Fibroblast of the aortic adventitia (primary cell): ENCODE results near the gene MEF2C. TPM values are rescaled to one million over a fixed set of nuclear protein-coding genes. Genes with fewer than 3 reads are reported as not detected.

Experiments
- DNase-seq: peaks from one replicate; pipeline ENCODE4 v3.0.0-alpha.2; 2010; ENCODE audit warnings: low read depth
- H3K4me3 ChIP-seq: 2 replicates; pipeline ENCODE4 v1.5.1; 2011; ENCODE audit warnings: low read depth, mild to moderate bottlenecking, control low read depth, low read length, moderate library complexity
- total RNA-seq: library from RNA; depleted of rRNA; stranded (reverse); fragments of >200 nt; gene quantifications from 2 replicates; pipeline ENCODE4 v1.2.3, GENCODE V29; 2012; ENCODE audit warnings: low replicate concordance
- TF ChIP-seq, protein P1 (sequence below): IDR thresholded peaks from 2 replicates; pipeline ENCODE4 v1.5.1; 2011; ENCODE audit warnings: mild to moderate bottlenecking, low read length, control low read depth, inconsistent platforms; ENCODE audit not compliant: insufficient read depth

MEF2C gene
- total RNA-seq, 1 donor, result 38.6 TPM

DNA sequence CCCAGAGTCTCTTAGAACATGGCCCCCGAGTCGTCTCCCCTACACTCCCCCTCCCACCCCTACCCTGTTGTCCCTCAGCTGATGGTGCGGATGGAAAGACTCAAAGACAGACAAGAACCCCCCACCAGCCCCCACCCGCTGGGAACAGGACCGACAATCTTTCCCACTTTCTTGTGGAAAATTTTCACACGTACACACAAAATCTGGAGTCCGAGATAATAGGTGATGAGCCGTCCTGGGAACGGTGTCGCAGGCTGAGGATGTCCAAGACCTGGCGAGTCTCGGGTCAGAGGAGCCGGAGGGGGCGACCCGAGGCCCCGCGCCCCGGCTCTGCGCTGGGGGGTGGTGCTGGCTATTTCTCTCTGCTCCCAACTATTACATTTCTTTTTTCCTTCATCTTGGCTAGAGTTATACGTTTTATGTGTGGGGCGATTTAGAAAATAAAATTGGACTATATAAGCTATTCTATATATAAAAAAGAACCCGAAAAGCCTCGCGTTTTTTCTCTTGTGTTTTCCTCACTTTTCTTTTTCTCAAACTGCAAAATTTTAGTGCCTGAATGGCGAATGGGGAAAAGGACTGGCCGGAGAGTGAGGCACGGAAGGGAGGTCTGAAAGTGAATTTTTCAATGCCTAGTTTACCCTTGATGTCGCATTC is 188.8 kb downstream of the MEF2C start:
- TF ChIP-seq, protein P1, sequence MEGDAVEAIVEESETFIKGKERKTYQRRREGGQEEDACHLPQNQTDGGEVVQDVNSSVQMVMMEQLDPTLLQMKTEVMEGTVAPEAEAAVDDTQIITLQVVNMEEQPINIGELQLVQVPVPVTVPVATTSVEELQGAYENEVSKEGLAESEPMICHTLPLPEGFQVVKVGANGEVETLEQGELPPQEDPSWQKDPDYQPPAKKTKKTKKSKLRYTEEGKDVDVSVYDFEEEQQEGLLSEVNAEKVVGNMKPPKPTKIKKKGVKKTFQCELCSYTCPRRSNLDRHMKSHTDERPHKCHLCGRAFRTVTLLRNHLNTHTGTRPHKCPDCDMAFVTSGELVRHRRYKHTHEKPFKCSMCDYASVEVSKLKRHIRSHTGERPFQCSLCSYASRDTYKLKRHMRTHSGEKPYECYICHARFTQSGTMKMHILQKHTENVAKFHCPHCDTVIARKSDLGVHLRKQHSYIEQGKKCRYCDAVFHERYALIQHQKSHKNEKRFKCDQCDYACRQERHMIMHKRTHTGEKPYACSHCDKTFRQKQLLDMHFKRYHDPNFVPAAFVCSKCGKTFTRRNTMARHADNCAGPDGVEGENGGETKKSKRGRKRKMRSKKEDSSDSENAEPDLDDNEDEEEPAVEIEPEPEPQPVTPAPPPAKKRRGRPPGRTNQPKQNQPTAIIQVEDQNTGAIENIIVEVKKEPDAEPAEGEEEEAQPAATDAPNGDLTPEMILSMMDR, result no peak
- no peak overlapping the region for H3K4me3 ChIP-seq
- DNase-seq, result no peak

- DNase-seq, result no peak
- TF ChIP-seq, protein P1, result no peak
- H3K4me3 ChIP-seq, result no peak overlapping the region
Measured at GRCh38 chr5:88693071-88693932, 189.7 kb downstream of the MEF2C start.

- peak overlapping the region; percentile 39 for H3K4me3 ChIP-seq
- TF ChIP-seq, protein P1, result no peak
- no peak for DNase-seq
Measured at GRCh38 chr5:88691945-88692868, 190.8 kb downstream of the MEF2C start.

DNA sequence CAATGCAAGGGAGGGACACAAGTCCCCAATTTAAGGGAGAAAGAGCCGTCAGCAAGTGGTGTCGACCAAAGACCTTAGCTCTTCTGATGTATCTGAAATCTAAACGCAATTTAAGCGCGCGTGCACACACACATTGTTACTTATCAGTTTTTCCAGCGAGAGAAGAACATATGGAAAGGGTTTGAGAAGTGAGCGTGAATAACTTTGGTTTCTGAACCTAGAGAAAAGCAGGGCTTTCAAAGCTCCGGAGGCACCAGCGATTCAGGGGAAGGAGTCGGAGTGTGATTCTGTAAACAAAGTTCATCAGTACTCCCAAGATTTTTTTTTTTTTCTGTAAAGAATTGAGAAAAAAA is 191.8 kb downstream of the MEF2C start:
- peak overlapping the region; percentile 34 for H3K4me3 ChIP-seq
- no peak for DNase-seq
- TF ChIP-seq, protein P1, result no peak

DNA sequence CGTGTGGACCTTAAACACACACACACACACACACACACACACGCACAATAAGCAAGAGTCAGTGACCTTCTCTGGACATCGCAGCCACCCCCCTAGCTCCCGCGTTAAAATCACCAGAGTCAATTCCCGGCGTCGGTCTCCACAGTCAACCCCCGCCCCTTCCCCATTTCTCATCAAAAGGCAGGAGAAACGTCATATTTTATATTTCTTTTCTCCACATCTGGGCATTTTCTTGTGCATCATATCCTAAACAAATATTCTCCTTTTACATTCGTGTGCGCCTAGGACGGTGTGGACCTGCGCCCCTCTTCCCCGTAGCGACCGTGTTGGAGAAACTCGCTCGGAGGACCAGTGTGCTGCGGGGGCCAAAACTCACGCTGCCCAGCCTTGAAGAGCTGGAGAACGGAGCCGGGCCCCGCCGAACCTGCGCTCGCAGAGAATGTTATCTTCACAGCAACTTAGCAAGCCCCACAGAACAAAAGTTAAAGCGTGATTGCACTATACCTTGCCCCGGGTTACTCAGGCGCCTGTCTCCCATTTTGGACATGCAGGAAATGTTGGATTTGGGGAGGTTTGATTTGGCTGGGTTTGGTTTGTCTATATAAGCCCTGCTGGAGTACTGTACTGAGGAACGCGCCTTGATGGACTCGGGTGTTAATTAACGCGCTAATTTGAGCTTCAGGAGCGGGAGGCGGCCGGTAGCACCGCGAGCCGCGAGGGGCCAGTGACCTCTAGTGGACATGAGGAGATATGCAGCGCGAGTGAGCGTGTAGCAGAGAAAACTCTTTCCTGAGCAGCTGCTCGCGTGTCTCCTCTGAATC is 192.4 kb downstream of the MEF2C start:
- peak overlapping the region; percentile 34 for H3K4me3 ChIP-seq
- DNase-seq, result peak; percentile 63

More for the DNA sequence above, 192.4 kb downstream of the MEF2C start:
- TF ChIP-seq, protein P1, result peak; percentile 99
